Trophoblast cell (in vitro differentiated cells and primary cell): ENCODE data around the gene CACNA2D2.

ENCODE experiments used
- DNase-seq, 2 donors: peaks; one replicate each; pipeline ENCODE4 v3.0.0-alpha.2; 2016
- H2AFZ ChIP-seq: 2 replicates; pipeline ENCODE4 v1.6.1; 2013; ENCODE audit warnings: low read length, moderate library complexity, mild to moderate bottlenecking; ENCODE audit not compliant: insufficient read depth, poor library complexity
- H2AK5ac ChIP-seq: 2 replicates; pipeline ENCODE4 v1.6.1; 2013; ENCODE audit warnings: mild to moderate bottlenecking, low read length
- H2BK120ac ChIP-seq: 2 replicates; pipeline ENCODE4 v1.6.1; 2013; ENCODE audit warnings: low read length, mild to moderate bottlenecking, moderate library complexity; ENCODE audit not compliant: insufficient read depth, poor library complexity
- H2BK12ac ChIP-seq: 2 replicates; pipeline ENCODE4 v1.6.1; 2013; ENCODE audit warnings: mild to moderate bottlenecking, low read length, moderate library complexity
- H2BK5ac ChIP-seq: 2 replicates; pipeline ENCODE4 v1.6.1; 2013; ENCODE audit warnings: low read length, low read depth, moderate library complexity, mild to moderate bottlenecking; ENCODE audit not compliant: poor library complexity
- H3K14ac ChIP-seq: 2 replicates; pipeline ENCODE4 v1.6.1; 2013; ENCODE audit warnings: mild to moderate bottlenecking, low read length
- H3K18ac ChIP-seq: 2 replicates; pipeline ENCODE4 v1.6.1; 2013; ENCODE audit warnings: mild to moderate bottlenecking, low read length
- H3K23ac ChIP-seq: 2 replicates; pipeline ENCODE4 v1.6.1; 2013; ENCODE audit warnings: low read length
- H3K27ac ChIP-seq: 2 replicates; pipeline ENCODE4 v1.5.1; 2013; ENCODE audit warnings: low read depth, mild to moderate bottlenecking, inconsistent platforms, low read length, moderate library complexity
- H3K27me3 ChIP-seq: 2 replicates; pipeline ENCODE4 v1.6.1; 2013; ENCODE audit warnings: inconsistent platforms, mild to moderate bottlenecking, low read length, moderate library complexity; ENCODE audit not compliant: insufficient read depth
- H3K36me3 ChIP-seq, 2 experiments: 1 replicate in 1 of 2; 2 replicates in 1 of 2; pipeline ENCODE4 v1.6.1; 2013; ENCODE audit warnings: low read length in 2 of 2, mild to moderate bottlenecking in 2 of 2, moderate library complexity in 1 of 2; ENCODE audit not compliant: insufficient read depth in 2 of 2, control insufficient read depth in 1 of 2
- H3K4ac ChIP-seq: 2 replicates; pipeline ENCODE4 v1.6.1; 2013; ENCODE audit warnings: low read depth, mild to moderate bottlenecking, low read length, moderate library complexity
- H3K4me1 ChIP-seq, 2 experiments: 1 replicate in 1 of 2; 2 replicates in 1 of 2; pipeline ENCODE4 v1.6.1; 2013; ENCODE audit warnings: low read length in 2 of 2, mild to moderate bottlenecking in 2 of 2, moderate library complexity in 1 of 2; ENCODE audit not compliant: insufficient read depth in 2 of 2, control insufficient read depth in 1 of 2
- H3K4me2 ChIP-seq: 2 replicates; pipeline ENCODE4 v1.6.1; 2013; ENCODE audit warnings: inconsistent platforms, mild to moderate bottlenecking, low read length, moderate library complexity
- H3K4me3 ChIP-seq: 2 replicates; pipeline ENCODE4 v1.5.1; 2013; ENCODE audit warnings: mild to moderate bottlenecking, low read depth, low read length, inconsistent platforms
- H3K79me1 ChIP-seq: one replicate; pipeline ENCODE4 v1.6.1; 2013; ENCODE audit warnings: low read length
- H3K79me2 ChIP-seq: 2 replicates; pipeline ENCODE4 v1.6.1; 2013; ENCODE audit warnings: low read length, mild to moderate bottlenecking; ENCODE audit not compliant: control insufficient read depth, insufficient read depth, poor library complexity
- H3K9ac ChIP-seq: 2 replicates; pipeline ENCODE4 v1.6.1; 2013; ENCODE audit warnings: mild to moderate bottlenecking, low read length
- H3K9me3 ChIP-seq: 2 replicates; pipeline ENCODE4 v1.6.1; 2013; ENCODE audit warnings: low read depth, mild to moderate bottlenecking, control low read depth, inconsistent platforms, low read length; ENCODE audit not compliant: insufficient read depth
- H4K12ac ChIP-seq: 2 replicates; pipeline ENCODE4 v1.6.1; 2013; ENCODE audit warnings: low read depth, mild to moderate bottlenecking, low read length, moderate library complexity
- H4K8ac ChIP-seq: 2 replicates; pipeline ENCODE4 v1.6.1; 2013; ENCODE audit warnings: low read depth, mild to moderate bottlenecking, low read length, moderate library complexity
- H4K91ac ChIP-seq: one replicate; pipeline ENCODE4 v1.6.1; 2013; ENCODE audit warnings: low read depth, mild to moderate bottlenecking, low read length, moderate library complexity
- WGBS: extraction: QIAGEN DNeasy Blood & Tissue Kit; methylation state at CpG from one replicate; pipeline ENCODE4 v1.1.7; 2013; ENCODE audit warnings: missing lambda C conversion rate; ENCODE audit not compliant: insufficient read length, insufficient coverage; ENCODE audit errors: extremely low coverage; 5-methylcytosine and 5-hydroxymethylcytosine counted together

The CACNA2D2 gene

DNA sequence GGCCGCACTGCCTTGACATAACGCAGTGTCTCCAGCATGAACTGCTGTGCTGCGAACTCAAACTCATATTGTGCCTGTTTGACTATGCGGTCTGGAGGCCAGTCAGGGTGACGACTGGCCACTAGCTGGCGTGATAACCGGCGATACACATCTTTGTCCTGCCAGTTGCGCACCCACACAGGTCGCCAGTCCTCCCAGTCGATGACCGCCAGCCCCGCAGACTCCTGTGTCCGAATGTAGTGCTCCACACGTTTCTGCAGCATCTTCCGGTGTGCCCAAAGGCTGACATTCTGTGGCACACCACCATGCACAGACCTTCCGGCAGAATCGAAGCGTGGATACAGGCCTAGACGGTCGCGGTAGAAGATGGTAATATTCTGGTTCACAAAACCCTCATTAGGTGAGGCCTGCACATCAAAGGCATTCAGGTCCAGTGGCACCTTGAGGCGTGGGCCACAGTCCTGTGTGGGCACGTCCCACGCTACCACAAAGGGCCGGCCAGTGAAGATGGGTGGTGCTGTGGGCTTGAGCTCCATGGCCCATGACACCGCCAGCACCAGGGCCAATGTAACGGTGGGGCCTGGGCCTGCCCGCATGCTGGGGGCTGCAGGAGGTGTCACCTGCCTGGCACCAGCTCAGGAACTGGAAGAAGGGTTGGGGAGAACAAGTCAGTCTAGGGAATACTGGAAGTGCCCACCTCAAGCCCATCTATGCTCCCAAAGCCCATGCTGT, 183.4 kb downstream of the CACNA2D2 start:
- Histone ChIP-seq H3K4ac (peak overlapping the region; percentile 43), H2AK5ac (peak overlapping the region; percentile 3), H4K12ac (peak overlapping the region; percentile 0), H4K8ac (no peak overlapping the region), H3K14ac (peak overlapping the region; percentile 88), H2AFZ (no peak overlapping the region), H3K4me3 (peak overlapping the region; percentile 88), H2BK12ac (no peak overlapping the region), H2BK120ac (no peak overlapping the region), H3K9me3 (peaks cover under 1% of the 10 kb centered on the region), H4K91ac (peak overlapping the region; percentile 81), H3K23ac (no peak overlapping the region), H3K79me1 (peaks cover 16% of the 10 kb centered on the region), H3K27ac (no peak overlapping the region), H3K79me2 (peaks cover 15% of the 10 kb centered on the region), H3K9ac (peak overlapping the region; percentile 73), H3K4me2 (peak overlapping the region; percentile 75), H3K18ac (peak overlapping the region; percentile 0), H3K4me1 (peaks cover 40 to 42% of the 10 kb centered on the region in 2 experiments), H2BK5ac (no peak overlapping the region), H3K27me3 (no peaks in the 10 kb centered on the region), H3K36me3 (peaks cover 32% of the 10 kb centered on the region in 2 experiments)
- DNase-seq = no peak
- WGBS = no CpG with 5 or more reads among the region's 29 CpGs

DNA sequence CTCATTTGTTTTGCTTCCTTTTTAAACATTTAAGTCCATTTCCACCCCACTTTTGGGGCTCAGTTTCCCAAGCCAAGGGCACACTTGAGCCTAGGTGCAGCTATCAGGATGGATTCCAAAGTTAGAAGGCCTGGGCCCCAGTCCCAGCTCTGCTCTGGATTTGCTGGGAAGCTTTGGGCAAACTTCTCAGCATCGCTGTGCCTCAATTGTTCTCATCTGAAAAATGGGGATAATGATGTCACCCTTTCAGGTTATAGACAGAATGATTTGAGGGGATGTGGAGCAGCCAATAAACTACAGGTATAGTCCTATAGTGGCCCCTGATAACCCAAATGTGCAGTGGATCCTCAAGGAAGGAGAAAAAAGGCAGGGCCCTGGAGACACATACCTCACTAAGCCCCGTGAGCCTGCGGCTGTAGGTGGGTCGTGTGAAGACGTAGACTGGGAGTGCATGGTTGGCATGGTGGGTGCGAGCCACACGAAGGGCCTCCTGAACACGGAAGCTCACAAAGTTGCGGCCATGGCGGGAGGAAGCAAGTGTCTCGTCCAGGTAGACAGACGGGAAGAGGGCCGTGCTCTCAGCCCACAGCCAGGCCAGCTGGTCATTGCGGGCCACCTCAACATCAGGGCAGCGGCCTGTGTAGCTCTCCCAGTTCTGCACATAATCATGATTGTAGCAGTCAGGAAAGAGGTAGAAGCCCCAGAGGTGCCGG, 184.1 kb downstream of the CACNA2D2 start:
- WGBS = no CpG with 5 or more reads among the region's 16 CpGs

DNA sequence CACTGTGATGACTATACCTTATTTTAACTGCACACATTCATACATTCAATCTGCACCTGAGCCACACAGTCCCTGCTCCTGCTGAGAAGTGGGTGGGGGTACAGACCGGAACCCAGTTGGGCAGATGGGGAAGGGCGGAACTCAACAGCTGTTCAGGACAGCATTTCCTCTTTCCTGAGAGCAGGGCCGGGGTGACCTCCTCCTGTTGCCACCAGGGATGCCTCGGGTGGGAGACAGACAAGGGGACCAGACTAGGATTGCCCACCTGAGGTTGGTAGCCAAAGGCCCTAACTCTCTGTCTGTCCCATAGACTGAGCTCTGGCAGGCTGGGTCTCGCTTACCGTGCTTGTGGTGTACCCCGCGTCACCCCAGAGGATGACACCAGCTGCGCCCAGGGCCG, 184.8 kb downstream of the CACNA2D2 start:
- Histone ChIP-seq H3K23ac (no peak overlapping the region), H4K12ac (no peak overlapping the region), H4K8ac (no peak overlapping the region), H3K9me3 (peaks cover 2% of the 10 kb centered on the region), H3K4ac (no peak overlapping the region), H2BK5ac (no peak overlapping the region), H2AFZ (no peak overlapping the region), H3K4me1 (peaks cover 40 to 42% of the 10 kb centered on the region in 2 experiments), H3K18ac (no peak overlapping the region), H3K79me1 (peaks cover 16% of the 10 kb centered on the region), H3K4me2 (no peak overlapping the region), H3K14ac (no peak overlapping the region), H3K4me3 (no peak overlapping the region), H2BK12ac (no peak overlapping the region), H3K9ac (no peak overlapping the region), H3K27ac (no peak overlapping the region), H4K91ac (no peak overlapping the region), H2AK5ac (no peak overlapping the region), H3K79me2 (peaks cover 15% of the 10 kb centered on the region), H2BK120ac (no peak overlapping the region), H3K27me3 (no peaks in the 10 kb centered on the region), H3K36me3 (peaks cover 29% of the 10 kb centered on the region in 2 experiments)
- no peak for DNase-seq
- WGBS = no CpG with 5 or more reads among the region's 10 CpGs

More for the DNA sequence above, 184.1 kb downstream of the CACNA2D2 start:
- no peak overlapping the region for H2AK5ac ChIP-seq
- no peak overlapping the region for H4K12ac ChIP-seq
- no peak overlapping the region for H3K4me3 ChIP-seq
- no peak overlapping the region for H4K91ac ChIP-seq
- H3K4me2 ChIP-seq = no peak overlapping the region
- H3K14ac ChIP-seq = no peak overlapping the region
- H3K23ac ChIP-seq = no peak overlapping the region
- no peak overlapping the region for H3K18ac ChIP-seq
- H3K4me1 ChIP-seq = peaks cover 40 to 42% of the 10 kb centered on the region in 2 experiments
- no peak overlapping the region for H3K27ac ChIP-seq
- H3K79me1 ChIP-seq = peaks cover 16% of the 10 kb centered on the region
- peaks cover 32% of the 10 kb centered on the region in 2 experiments for H3K36me3 ChIP-seq
- H2AFZ ChIP-seq = no peak overlapping the region
- no peak overlapping the region for H2BK12ac ChIP-seq
- no peak overlapping the region for H2BK120ac ChIP-seq
- no peak overlapping the region for H2BK5ac ChIP-seq
- no peaks in the 10 kb centered on the region for H3K27me3 ChIP-seq
- H3K9ac ChIP-seq = no peak overlapping the region
- peaks cover 15% of the 10 kb centered on the region for H3K79me2 ChIP-seq
- DNase-seq = no peak
- H4K8ac ChIP-seq = no peak overlapping the region
- H3K4ac ChIP-seq = no peak overlapping the region
- peaks cover 2% of the 10 kb centered on the region for H3K9me3 ChIP-seq

DNA sequence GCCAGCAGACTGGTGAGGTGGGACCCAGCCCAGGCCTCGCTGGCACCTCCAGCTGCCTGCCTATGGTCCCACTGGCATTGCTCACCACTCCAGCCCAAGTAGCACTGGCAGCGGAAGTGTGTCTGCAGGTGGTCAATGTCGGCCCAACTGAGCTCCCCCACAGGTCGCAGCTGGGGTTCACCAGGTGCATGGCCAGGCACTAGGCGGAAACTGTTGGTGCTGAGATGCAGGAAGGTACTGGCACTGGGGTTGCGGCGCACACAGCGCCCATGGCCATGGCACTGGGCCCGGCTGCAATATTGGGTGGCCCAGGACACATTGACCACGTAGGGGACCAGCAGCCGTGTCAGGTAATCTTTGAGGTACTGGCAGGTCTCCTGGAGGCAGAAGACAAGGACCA, 185.3 kb downstream of the CACNA2D2 start:
- no CpG with 5 or more reads among the region's 11 CpGs for WGBS
- Histone ChIP-seq H3K4me3 (no peak overlapping the region), H3K79me2 (peaks cover 15% of the 10 kb centered on the region), H3K36me3 (peaks cover 29% of the 10 kb centered on the region in 2 experiments), H2BK120ac (no peak overlapping the region), H4K8ac (no peak overlapping the region), H3K4ac (no peak overlapping the region), H3K23ac (no peak overlapping the region), H3K4me1 (peaks cover 40% of the 10 kb centered on the region in 2 experiments), H3K27ac (peak overlapping the region; percentile 6), H3K27me3 (no peaks in the 10 kb centered on the region), H3K4me2 (no peak overlapping the region), H3K9me3 (peaks cover 2% of the 10 kb centered on the region), H4K12ac (no peak overlapping the region), H3K14ac (no peak overlapping the region), H2BK12ac (no peak overlapping the region), H2BK5ac (no peak overlapping the region), H4K91ac (no peak overlapping the region), H3K9ac (no peak overlapping the region), H2AK5ac (no peak overlapping the region), H3K79me1 (peaks cover 16% of the 10 kb centered on the region), H2AFZ (no peak overlapping the region), H3K18ac (no peak overlapping the region)
- no peak for DNase-seq
